Astrocyte of the spinal cord (primary cell): ENCODE measurements around the gene TOP2B.

Experiments used
- DNase-seq: peaks from one replicate; pipeline ENCODE4 v3.0.0; 2011; ENCODE audit warnings: low read depth, low spot score
- H3K4me3 ChIP-seq: 2 replicates; pipeline ENCODE4 v1.5.1; 2011; ENCODE audit warnings: low read depth, mild to moderate bottlenecking, low read length, moderate library complexity
- CTCF ChIP-seq: IDR thresholded peaks from 2 replicates; pipeline ENCODE4 v1.5.1; 2012; ENCODE audit warnings: low read depth, mild to moderate bottlenecking, low read length, inconsistent platforms
- in situ Hi-C: cut with HindIII; loops from 2 replicates; pipeline ENCODE4 v1.10.0; 2017; ENCODE audit warnings: low sequenced_read_pairs

TOP2B gene

GRCh38 chr3:25554376-25554775 is 110.3 kb downstream of the TOP2B start:
- no peak for DNase-seq
- in situ Hi-C loops: no loop called here
- TF ChIP-seq CTCF: no peak
- H3K4me3 ChIP-seq: no peak overlapping the region

GRCh38 chr3:25552251-25552650 is 112.5 kb downstream of the TOP2B start:
- in situ Hi-C loops: no loop called here
- no peak overlapping the region for H3K4me3 ChIP-seq
- no peak for TF ChIP-seq CTCF

GRCh38 chr3:25548836-25549235 is 115.9 kb downstream of the TOP2B start:
- in situ Hi-C loops: no loop called here
- no peak overlapping the region for H3K4me3 ChIP-seq
- no peak for TF ChIP-seq CTCF
- no peak for DNase-seq

More at GRCh38 chr3:25552251-25552650, 112.5 kb downstream of the TOP2B start:
- no peak for DNase-seq

GRCh38 chr3:25547943-25548674 is 116.6 kb downstream of the TOP2B start:
- peak; percentile 22 for DNase-seq
- no peak overlapping the region for H3K4me3 ChIP-seq
- no peak for TF ChIP-seq CTCF
- in situ Hi-C loops: no loop called here
